SU-DHL-6 (cell line): ENCODE results near the gene STARD3.

Experiments
- H2AFZ ChIP-seq: fragments of 200-600 bp; sonication (generic); 2 replicates; pipeline ENCODE4 v1.6.1; 2014; ENCODE audit warnings: low read depth, mild to moderate bottlenecking, moderate library complexity, mixed read lengths, antibody characterized with exemption, low read length; ENCODE audit not compliant: severe bottlenecking
- H3F3A ChIP-seq: fragments of 200-600 bp; shearing (Covaris generic); 2 replicates; pipeline ENCODE4 v1.6.0; 2016; ENCODE audit warnings: antibody characterized with exemption, mild to moderate bottlenecking; ENCODE audit not compliant: insufficient read depth
- H3K27ac ChIP-seq: fragments of 200-600 bp; sonication (generic); 2 replicates; pipeline ENCODE4 v1.5.1; 2016; ENCODE audit warnings: low read depth, mild to moderate bottlenecking, low read length, moderate library complexity, mixed read lengths
- H3K27me3 ChIP-seq: fragments of 200-600 bp; sonication (generic), shearing (Covaris generic); 2 replicates; pipeline ENCODE4 v1.6.0; 2014; ENCODE audit warnings: mild to moderate bottlenecking, low read length
- H3K36me3 ChIP-seq: fragments of 200-600 bp; sonication (generic); 2 replicates; pipeline ENCODE4 v1.6.1; 2014; ENCODE audit warnings: mild to moderate bottlenecking, low read length, mixed read lengths
- H3K4me2 ChIP-seq: fragments of 300-600, 200-600 bp; shearing (Covaris generic), sonication (generic); 2 replicates; pipeline ENCODE4 v1.6.0; 2014; ENCODE audit warnings: low read length, low read depth, mild to moderate bottlenecking; ENCODE audit not compliant: poor library complexity, severe bottlenecking
- H3K4me3 ChIP-seq: fragments of 200-600 bp; sonication (generic); 2 replicates; pipeline ENCODE4 v1.5.1; 2014; ENCODE audit warnings: antibody characterized with exemption, low read length, mild to moderate bottlenecking, mixed read lengths; ENCODE audit not compliant: insufficient read depth, poor library complexity, severe bottlenecking
- H3K79me2 ChIP-seq: fragments of 200-600 bp; sonication (generic); 2 replicates; pipeline ENCODE4 v1.6.1; 2014; ENCODE audit warnings: mild to moderate bottlenecking, low read length, moderate library complexity; ENCODE audit not compliant: insufficient read depth
- H3K9ac ChIP-seq: fragments of 200-600 bp; sonication (generic); 2 replicates; pipeline ENCODE4 v1.7.0; 2014; ENCODE audit warnings: mild to moderate bottlenecking, low read length
- H3K9me2 ChIP-seq: fragments of 200-600 bp; sonication (generic); replicated peaks from 2 replicates; pipeline ENCODE4 v1.6.1; 2014; ENCODE audit warnings: low read length; ENCODE audit not compliant: insufficient read depth
- H3K9me3 ChIP-seq: fragments of 200-600 bp; sonication (generic); 2 replicates; pipeline ENCODE4 v1.6.1; 2014; ENCODE audit warnings: low read length, mixed read lengths; ENCODE audit not compliant: insufficient read depth
- H4K20me1 ChIP-seq: fragments of 200-600 bp; sonication (generic); 2 replicates; pipeline ENCODE4 v1.6.1; 2014; ENCODE audit warnings: low read depth, mild to moderate bottlenecking, antibody characterized with exemption, low read length, moderate library complexity, mixed read lengths
- EZH2phosphoT487 ChIP-seq: fragments of 200-600 bp; sonication (generic), shearing (Covaris generic); conservative IDR thresholded peaks from 2 replicates; pipeline ENCODE4 v1.6.1; 2018; ENCODE audit warnings: mild to moderate bottlenecking, antibody characterized with exemption, low read length, moderate library complexity, mixed read lengths
- TF ChIP-seq, protein P1 (sequence below): fragments of 200-600 bp; sonication (generic); IDR thresholded peaks from one replicate; pipeline ENCODE4 v1.5.1; 2017; ENCODE audit warnings: antibody characterized with exemption, mild to moderate bottlenecking, low read length, moderate library complexity; ENCODE audit not compliant: insufficient read depth, poor library complexity, severe bottlenecking

Gene STARD3

DNA sequence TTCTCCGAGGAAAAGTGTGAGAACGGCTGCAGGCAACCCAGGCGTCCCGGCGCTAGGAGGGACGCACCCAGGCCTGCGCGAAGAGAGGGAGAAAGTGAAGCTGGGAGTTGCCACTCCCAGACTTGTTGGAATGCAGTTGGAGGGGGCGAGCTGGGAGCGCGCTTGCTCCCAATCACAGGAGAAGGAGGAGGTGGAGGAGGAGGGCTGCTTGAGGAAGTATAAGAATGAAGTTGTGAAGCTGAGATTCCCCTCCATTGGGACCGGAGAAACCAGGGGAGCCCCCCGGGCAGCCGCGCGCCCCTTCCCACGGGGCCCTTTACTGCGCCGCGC lies 62.8 kb downstream of the STARD3 start, which contains the start of gene ERBB2:
Gene ERBB2, plus strand, starts transcription at position 247 of the 330 bp plus-strand sequence. CDS start 175 bp downstream, outside the sequence.
- H3K36me3 ChIP-seq, result no peaks in the 10 kb centered on the region
- H3K9ac ChIP-seq, result no peak within 1 kb of the TSS
- no peaks in the 10 kb centered on the region for H3K9me3 ChIP-seq
- TF ChIP-seq, protein P1, sequence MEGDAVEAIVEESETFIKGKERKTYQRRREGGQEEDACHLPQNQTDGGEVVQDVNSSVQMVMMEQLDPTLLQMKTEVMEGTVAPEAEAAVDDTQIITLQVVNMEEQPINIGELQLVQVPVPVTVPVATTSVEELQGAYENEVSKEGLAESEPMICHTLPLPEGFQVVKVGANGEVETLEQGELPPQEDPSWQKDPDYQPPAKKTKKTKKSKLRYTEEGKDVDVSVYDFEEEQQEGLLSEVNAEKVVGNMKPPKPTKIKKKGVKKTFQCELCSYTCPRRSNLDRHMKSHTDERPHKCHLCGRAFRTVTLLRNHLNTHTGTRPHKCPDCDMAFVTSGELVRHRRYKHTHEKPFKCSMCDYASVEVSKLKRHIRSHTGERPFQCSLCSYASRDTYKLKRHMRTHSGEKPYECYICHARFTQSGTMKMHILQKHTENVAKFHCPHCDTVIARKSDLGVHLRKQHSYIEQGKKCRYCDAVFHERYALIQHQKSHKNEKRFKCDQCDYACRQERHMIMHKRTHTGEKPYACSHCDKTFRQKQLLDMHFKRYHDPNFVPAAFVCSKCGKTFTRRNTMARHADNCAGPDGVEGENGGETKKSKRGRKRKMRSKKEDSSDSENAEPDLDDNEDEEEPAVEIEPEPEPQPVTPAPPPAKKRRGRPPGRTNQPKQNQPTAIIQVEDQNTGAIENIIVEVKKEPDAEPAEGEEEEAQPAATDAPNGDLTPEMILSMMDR, result no peak
- TF ChIP-seq EZH2phosphoT487, result no peak
- no peaks in the 10 kb centered on the region for H3F3A ChIP-seq
- no peak within 1 kb of the TSS for H3K4me3 ChIP-seq
- H4K20me1 ChIP-seq, result no peaks in the 10 kb centered on the region
- no peak within 1 kb of the TSS for H3K27ac ChIP-seq
- no peak within 1 kb of the TSS for H2AFZ ChIP-seq
- H3K4me2 ChIP-seq, result no peak within 1 kb of the TSS
- no peaks in the 10 kb centered on the region for H3K27me3 ChIP-seq
- no peaks in the 10 kb centered on the region for H3K79me2 ChIP-seq
- H3K9me2 ChIP-seq, result no peaks in the 10 kb centered on the region

DNA sequence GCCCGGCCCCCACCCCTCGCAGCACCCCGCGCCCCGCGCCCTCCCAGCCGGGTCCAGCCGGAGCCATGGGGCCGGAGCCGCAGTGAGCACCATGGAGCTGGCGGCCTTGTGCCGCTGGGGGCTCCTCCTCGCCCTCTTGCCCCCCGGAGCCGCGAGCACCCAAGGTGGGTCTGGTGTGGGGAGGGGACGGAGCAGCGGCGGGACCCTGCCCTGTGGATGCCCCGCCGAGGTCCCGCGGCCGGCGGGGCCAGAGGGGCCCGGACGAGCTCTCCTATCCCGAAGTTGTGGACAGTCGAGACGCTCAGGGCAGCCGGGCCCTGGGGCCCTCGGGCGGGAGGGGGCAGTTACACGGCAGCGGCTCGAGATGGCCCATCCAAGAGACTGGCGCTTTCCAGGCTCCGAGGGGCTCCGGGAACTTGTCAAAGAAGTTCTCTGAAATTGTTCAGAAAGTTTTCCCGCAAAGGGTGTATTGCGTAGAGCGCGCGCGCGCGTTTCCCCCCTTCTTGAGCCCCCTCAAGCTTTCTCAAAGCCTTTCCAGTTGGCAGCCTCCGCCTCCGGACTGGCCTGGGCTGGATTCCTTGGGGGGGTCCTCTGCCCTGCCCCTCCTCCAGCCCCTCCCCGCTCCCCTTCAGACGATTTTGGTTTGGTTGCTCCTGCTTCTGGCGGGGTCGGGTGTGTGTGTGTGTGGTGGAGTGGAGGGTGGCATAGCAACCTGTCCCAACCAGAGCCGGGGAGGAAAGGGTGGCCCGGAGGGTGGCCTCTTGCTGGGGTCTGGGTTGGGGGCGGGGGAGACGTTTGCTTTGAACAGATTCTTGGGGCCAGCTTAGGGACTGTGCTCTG lies 63.4 kb downstream of the STARD3 start:
- no peak overlapping the region for H3K4me3 ChIP-seq
- H3K9me3 ChIP-seq, result no peaks in the 10 kb centered on the region
- no peak overlapping the region for H3K9ac ChIP-seq
- H3K36me3 ChIP-seq, result no peaks in the 10 kb centered on the region
- H3F3A ChIP-seq, result no peaks in the 10 kb centered on the region
- no peaks in the 10 kb centered on the region for H3K27me3 ChIP-seq
- no peak for TF ChIP-seq EZH2phosphoT487
- TF ChIP-seq, protein P1, result no peak
- no peaks in the 10 kb centered on the region for H4K20me1 ChIP-seq
- no peak overlapping the region for H3K4me2 ChIP-seq
- H2AFZ ChIP-seq, result no peak overlapping the region
- no peaks in the 10 kb centered on the region for H3K79me2 ChIP-seq
- no peaks in the 10 kb centered on the region for H3K9me2 ChIP-seq
- no peak overlapping the region for H3K27ac ChIP-seq

DNA sequence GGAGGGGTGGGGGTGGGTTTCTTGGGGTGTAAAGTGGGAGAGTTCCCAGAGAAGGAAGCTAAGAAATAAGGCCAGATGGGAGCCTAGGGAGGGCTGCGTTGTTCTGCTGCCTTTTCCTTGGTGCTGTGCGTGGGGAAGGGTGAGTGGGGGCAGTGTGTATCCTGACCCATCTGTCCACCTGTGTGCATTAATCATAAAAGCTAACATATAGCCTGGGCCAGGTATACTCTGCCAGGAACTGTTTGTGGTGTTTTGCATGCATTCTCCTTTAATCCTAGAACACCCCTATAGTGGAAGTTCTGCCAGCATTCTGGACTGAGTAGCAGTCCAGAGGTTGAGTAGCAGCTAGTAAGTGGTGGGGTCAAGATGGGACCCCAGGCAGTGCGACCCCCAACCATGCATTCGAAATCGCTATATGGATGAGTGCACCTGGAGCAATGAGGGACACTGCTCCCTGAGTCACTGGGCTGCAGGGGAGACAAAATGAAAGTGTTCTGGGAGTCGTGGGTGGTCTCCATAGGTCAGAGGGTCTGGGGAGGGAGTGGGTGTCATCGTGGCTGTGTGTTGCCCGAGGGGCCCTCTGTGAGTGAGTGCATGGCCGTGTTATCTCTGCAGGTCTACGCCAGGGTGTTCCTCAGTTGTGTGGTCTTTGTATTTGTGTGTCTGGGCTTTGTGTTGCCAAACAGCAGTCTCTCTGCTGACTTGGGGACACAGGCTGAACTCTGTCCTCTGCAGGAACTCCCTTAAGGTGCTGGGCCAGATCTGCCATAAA lies 64.3 kb downstream of the STARD3 start:
- no peak overlapping the region for H3K27ac ChIP-seq
- H3F3A ChIP-seq, result no peaks in the 10 kb centered on the region
- no peaks in the 10 kb centered on the region for H3K27me3 ChIP-seq
- no peaks in the 10 kb centered on the region for H3K79me2 ChIP-seq
- no peak overlapping the region for H2AFZ ChIP-seq
- H3K9me2 ChIP-seq, result no peaks in the 10 kb centered on the region
- no peaks in the 10 kb centered on the region for H3K9me3 ChIP-seq
- no peak overlapping the region for H3K9ac ChIP-seq
- H4K20me1 ChIP-seq, result no peaks in the 10 kb centered on the region
- no peak for TF ChIP-seq EZH2phosphoT487
- TF ChIP-seq, protein P1, result no peak
- no peaks in the 10 kb centered on the region for H3K36me3 ChIP-seq
- H3K4me2 ChIP-seq, result no peak overlapping the region
- no peak overlapping the region for H3K4me3 ChIP-seq
